ENCODE measurements around the gene SGIP1. TPM values are rescaled to one million over a fixed set of nuclear protein-coding genes. Genes with fewer than 3 reads are reported as not detected.
"Not testable (repeated sequence)": the region's sequence is repeated elsewhere in the genome, so short reads cannot be mapped to it uniquely, and the experiment has no call there.

Gene SGIP1
- total RNA-seq, 1 donor from 2014 or later: 16.0 TPM

GRCh38 chr1:66711420-66711819, 177.5 kb downstream of the SGIP1 start:
- no peak for DNase-seq (ENCODE audit: low spot score, unreplicated experiment)
- H3K27ac Mint-ChIP-seq: no peak overlapping the region
- no peaks in the 10 kb centered on the region for H3K36me3 Mint-ChIP-seq (ENCODE audit: insufficient read depth)
- H3K4me3 Mint-ChIP-seq (ENCODE audit: low read depth): no peak overlapping the region
- H3K9me3 Mint-ChIP-seq (ENCODE audit: low read depth): no peaks in the 10 kb centered on the region
- H3K4me1 Mint-ChIP-seq (ENCODE audit: low read depth): peaks cover 2% of the 10 kb centered on the region
- TF ChIP-seq CTCF (IDR thresholded peaks at IDR 0.05; ENCODE audit: unreplicated experiment): no peak
- no peaks in the 10 kb centered on the region for H3K27me3 Mint-ChIP-seq

GRCh38 chr1:66712839-66713238, 178.9 kb downstream of the SGIP1 start:
- Mint-ChIP-seq H3K4me3 (ENCODE audit: low read depth) (no peak overlapping the region), H3K9me3 (ENCODE audit: low read depth) (no peaks in the 10 kb centered on the region), H3K27me3 (no peaks in the 10 kb centered on the region), H3K27ac (no peak overlapping the region), H3K4me1 (ENCODE audit: low read depth) (peaks cover 2% of the 10 kb centered on the region), H3K36me3 (ENCODE audit: insufficient read depth) (no peaks in the 10 kb centered on the region)
- no peak for TF ChIP-seq CTCF (IDR thresholded peaks at IDR 0.05; ENCODE audit: unreplicated experiment)
- DNase-seq (ENCODE audit: low spot score, unreplicated experiment): no peak

- no peak for TF ChIP-seq CTCF (IDR thresholded peaks at IDR 0.05; ENCODE audit: unreplicated experiment)
- no peak for DNase-seq (ENCODE audit: low spot score, unreplicated experiment)
- Mint-ChIP-seq H3K4me1 (ENCODE audit: low read depth) (no peaks in the 10 kb centered on the region), H3K27me3 (peaks cover 25% of the 10 kb centered on the region), H3K36me3 (ENCODE audit: insufficient read depth) (no peaks in the 10 kb centered on the region), H3K27ac (no peak overlapping the region), H3K4me3 (ENCODE audit: low read depth) (no peak overlapping the region), H3K9me3 (ENCODE audit: low read depth) (peaks cover 5% of the 10 kb centered on the region)
Measured at GRCh38 chr1:66723985-66724384, 190.0 kb downstream of the SGIP1 start.

- Mint-ChIP-seq H3K36me3 (ENCODE audit: insufficient read depth) (no peaks in the 10 kb centered on the region), H3K27ac (no peak overlapping the region), H3K4me3 (ENCODE audit: low read depth) (no peak overlapping the region), H3K27me3 (peaks cover 29% of the 10 kb centered on the region), H3K4me1 (ENCODE audit: low read depth) (no peaks in the 10 kb centered on the region), H3K9me3 (ENCODE audit: low read depth) (peaks cover 5% of the 10 kb centered on the region)
- peak; percentile 95 for TF ChIP-seq CTCF (IDR thresholded peaks at IDR 0.05; ENCODE audit: unreplicated experiment)
- peak; percentile 29 for DNase-seq (ENCODE audit: low spot score, unreplicated experiment)
Measured at GRCh38 chr1:66725885-66726665, 192.1 kb downstream of the SGIP1 start.

GRCh38 chr1:66728021-66728420, 194.1 kb downstream of the SGIP1 start:
- H3K4me3 Mint-ChIP-seq (ENCODE audit: low read depth): no peak overlapping the region

GRCh38 chr1:66728716-66729115, 194.8 kb downstream of the SGIP1 start:
- H3K4me3 Mint-ChIP-seq (ENCODE audit: low read depth); H3K36me3 Mint-ChIP-seq (ENCODE audit: insufficient read depth); H3K27ac Mint-ChIP-seq; H3K4me1 Mint-ChIP-seq (ENCODE audit: low read depth); H3K9me3 Mint-ChIP-seq (ENCODE audit: low read depth); DNase-seq (ENCODE audit: low spot score, unreplicated experiment): not testable (repeated sequence)
- peaks cover 23% of the 10 kb centered on the region for H3K27me3 Mint-ChIP-seq

More at GRCh38 chr1:66728021-66728420, 194.1 kb downstream of the SGIP1 start:
- Mint-ChIP-seq H3K36me3 (ENCODE audit: insufficient read depth) (no peaks in the 10 kb centered on the region), H3K4me1 (ENCODE audit: low read depth) (no peaks in the 10 kb centered on the region), H3K9me3 (ENCODE audit: low read depth) (peaks cover 5% of the 10 kb centered on the region), H3K27ac (no peak overlapping the region), H3K27me3 (peaks cover 28% of the 10 kb centered on the region)
- no peak for TF ChIP-seq CTCF (IDR thresholded peaks at IDR 0.05; ENCODE audit: unreplicated experiment)
- no peak for DNase-seq (ENCODE audit: low spot score, unreplicated experiment)

Data from progenitor cell of endocrine pancreas (in vitro differentiated cells).